Testis (tissue), 2 donors: ENCODE results near the gene JTB.

Experiments used
- POLR2A ChIP-seq: fragments of 450-650 bp; IDR thresholded peaks from one replicate; pipeline ENCODE4 v1.6.1; 2017; ENCODE audit warnings: antibody characterized with exemption, mild to moderate bottlenecking, moderate library complexity
- TF ChIP-seq, protein P1 (sequence below), 3 experiments: fragments of 450-650 bp in 2 of 3; fragments of 200-600 bp in 1 of 3; sonication (generic) in 1 of 3; IDR thresholded peaks; one replicate each; pipeline ENCODE4 v1.5.1; 2016 to 2019; ENCODE audit warnings: antibody characterized with exemption in 3 of 3, mild to moderate bottlenecking in 2 of 3, moderate library complexity in 1 of 3

DNA sequence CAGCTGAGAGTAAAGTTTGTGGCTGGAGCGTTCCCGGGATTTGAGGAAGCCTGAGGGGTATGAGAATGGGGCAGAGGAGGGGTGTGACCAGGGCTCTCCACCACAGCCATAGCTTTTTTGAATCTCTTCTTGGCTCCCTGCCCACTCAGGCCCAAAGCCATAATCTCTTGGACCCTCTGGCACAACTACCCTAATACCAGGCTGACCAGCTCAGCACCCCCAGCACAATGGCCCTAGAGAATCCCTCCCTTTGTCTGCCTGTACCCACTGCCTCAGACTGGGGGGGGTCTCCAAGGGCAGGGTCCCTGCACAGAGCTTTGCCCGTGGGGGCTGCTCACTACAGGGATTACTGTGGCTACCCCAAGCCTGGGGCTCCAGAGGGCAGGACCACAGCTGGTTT lies 38.5 kb downstream of the JTB start:
- TF ChIP-seq POLR2A, result no peak
- TF ChIP-seq, protein P1, sequence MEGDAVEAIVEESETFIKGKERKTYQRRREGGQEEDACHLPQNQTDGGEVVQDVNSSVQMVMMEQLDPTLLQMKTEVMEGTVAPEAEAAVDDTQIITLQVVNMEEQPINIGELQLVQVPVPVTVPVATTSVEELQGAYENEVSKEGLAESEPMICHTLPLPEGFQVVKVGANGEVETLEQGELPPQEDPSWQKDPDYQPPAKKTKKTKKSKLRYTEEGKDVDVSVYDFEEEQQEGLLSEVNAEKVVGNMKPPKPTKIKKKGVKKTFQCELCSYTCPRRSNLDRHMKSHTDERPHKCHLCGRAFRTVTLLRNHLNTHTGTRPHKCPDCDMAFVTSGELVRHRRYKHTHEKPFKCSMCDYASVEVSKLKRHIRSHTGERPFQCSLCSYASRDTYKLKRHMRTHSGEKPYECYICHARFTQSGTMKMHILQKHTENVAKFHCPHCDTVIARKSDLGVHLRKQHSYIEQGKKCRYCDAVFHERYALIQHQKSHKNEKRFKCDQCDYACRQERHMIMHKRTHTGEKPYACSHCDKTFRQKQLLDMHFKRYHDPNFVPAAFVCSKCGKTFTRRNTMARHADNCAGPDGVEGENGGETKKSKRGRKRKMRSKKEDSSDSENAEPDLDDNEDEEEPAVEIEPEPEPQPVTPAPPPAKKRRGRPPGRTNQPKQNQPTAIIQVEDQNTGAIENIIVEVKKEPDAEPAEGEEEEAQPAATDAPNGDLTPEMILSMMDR (IDR thresholded peaks at IDR 0.05), result no peak
